Activated T-cell treated with anti-CD3 and anti-CD28 coated beads, Interleukin-2, amount 50 U/mL, for 4 hours (primary cell): Measurements from ENCODE around the gene ITGA11. TPM values are rescaled to one million over a fixed set of nuclear protein-coding genes. Genes with fewer than 3 reads are reported as not detected.

Experiments
- ATAC-seq, 2 donors: fragments of 200-7000 bp; cut with Tn5 transposase; one replicate each; pipeline ENCODE4 v1.10.0; 2021
- DNase-seq: peaks from one replicate; pipeline ENCODE4 v3.0.0-alpha.2; 2020
- H3K27me3 Mint-ChIP-seq: one replicate; pipeline ENCODE4 v1.8.0; 2021; ENCODE audit warnings: low read depth, mixed read lengths
- H3K36me3 Mint-ChIP-seq: one replicate; pipeline ENCODE4 v1.8.0; 2022; ENCODE audit warnings: mixed read lengths; ENCODE audit not compliant: insufficient read depth
- H3K4me1 Mint-ChIP-seq: one replicate; pipeline ENCODE4 v1.8.0; 2021; ENCODE audit warnings: low read depth, mixed read lengths
- H3K4me3 Mint-ChIP-seq: one replicate; pipeline ENCODE4 v1.8.0; 2021; ENCODE audit warnings: mild to moderate bottlenecking, moderate library complexity, mixed read lengths
- H3K9me3 Mint-ChIP-seq: one replicate; pipeline ENCODE4 v1.8.0; 2021; ENCODE audit warnings: mixed read lengths
- total RNA-seq, 3 donors: library from RNA; stranded (reverse); gene quantifications; one replicate each; pipeline ENCODE4 v1.2.1, GENCODE V29; 2021

Gene ITGA11
- total RNA-seq, 3 donors from 2014 or later = 0.05 to 0.21 TPM; not detected in 1

DNA sequence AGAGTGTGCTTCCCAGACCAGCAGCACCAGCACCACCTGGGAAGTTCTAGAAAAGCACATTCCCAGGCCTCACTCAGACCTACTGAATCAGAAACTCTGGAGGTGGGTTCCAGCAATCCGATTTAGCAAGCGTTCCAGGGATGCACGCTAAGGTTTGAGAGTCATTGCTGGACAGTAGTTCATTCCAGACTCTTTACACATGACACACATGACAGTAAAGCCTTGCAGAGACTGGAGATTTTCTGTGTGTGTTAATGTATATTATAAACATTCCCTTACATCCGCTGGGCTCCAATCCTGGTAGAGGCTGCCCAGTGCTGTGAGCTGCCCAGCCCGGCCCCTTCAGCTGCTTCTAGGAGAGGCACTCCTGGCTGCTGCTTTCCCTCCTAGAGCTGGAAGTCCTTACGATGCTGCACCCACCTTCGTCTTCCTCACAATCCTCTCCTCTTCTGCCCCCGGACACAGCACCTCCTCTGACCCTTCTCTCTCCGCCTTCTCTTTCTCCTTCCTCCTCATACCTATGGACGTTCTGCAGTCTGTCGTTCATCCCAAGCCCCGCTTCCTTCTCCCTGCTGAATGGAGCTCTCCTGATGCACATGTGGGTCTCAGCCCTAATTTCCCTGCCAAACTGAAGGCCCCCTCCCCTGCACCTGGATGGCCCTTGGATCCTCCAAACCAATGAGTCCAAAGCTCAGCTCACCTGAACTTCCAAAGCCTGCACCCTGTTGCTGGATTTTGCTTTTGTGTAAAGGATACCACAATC lies 44.4 kb downstream of the ITGA11 start:
- H3K4me1 Mint-ChIP-seq = no peaks in the 10 kb centered on the region
- H3K36me3 Mint-ChIP-seq = no peaks in the 10 kb centered on the region
- DNase-seq (no peak), ATAC-seq (no peak)
- H3K9me3 Mint-ChIP-seq = no peaks in the 10 kb centered on the region
- peaks cover 19% of the 10 kb centered on the region for H3K27me3 Mint-ChIP-seq
- H3K4me3 Mint-ChIP-seq = no peak overlapping the region

DNA sequence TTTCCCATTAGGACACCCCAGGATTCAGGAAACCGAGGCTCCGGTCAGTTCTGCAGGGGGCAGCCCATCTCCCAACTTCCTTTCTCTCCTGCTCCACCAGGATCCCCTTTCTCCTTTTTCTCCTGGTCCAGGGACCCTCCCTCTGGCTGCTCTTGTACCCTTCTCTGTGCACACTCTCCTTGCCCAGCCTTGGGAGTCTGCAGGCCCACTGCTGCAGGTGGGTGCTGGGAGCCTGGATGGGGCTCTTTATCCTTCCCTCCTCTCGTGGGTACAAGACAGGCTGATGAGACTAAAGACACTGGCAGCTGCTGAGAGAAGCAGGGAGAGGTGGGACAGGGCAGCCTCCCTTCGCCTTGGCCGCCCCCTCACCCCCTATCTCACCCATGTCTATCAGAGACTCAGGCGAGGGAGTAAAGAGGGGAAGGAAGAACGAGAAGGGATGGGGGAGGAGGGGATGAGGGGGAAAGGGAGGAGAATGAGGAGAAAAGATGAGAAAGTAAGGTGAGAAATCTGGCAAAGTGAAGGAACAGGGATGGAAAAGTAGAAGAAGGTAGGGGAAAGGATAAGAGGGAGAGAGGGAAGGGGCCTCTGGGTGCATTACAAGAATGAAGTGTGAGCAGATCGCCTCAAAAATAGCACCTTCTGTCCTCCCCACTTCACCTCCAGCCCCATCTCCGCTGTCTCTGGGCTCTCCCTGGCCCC lies 45.2 kb downstream of the ITGA11 start:
- no peaks in the 10 kb centered on the region for H3K36me3 Mint-ChIP-seq
- peaks cover 11% of the 10 kb centered on the region for H3K27me3 Mint-ChIP-seq
- DNase-seq (no peak), ATAC-seq (no peak)
- H3K9me3 Mint-ChIP-seq = no peaks in the 10 kb centered on the region
- no peak overlapping the region for H3K4me3 Mint-ChIP-seq
- no peaks in the 10 kb centered on the region for H3K4me1 Mint-ChIP-seq

GRCh38 chr15:68385671-68386586 lies 46.0 kb downstream of the ITGA11 start:
- ATAC-seq (no peak), DNase-seq (no peak)
- Mint-ChIP-seq H3K4me1 (no peaks in the 10 kb centered on the region), H3K27me3 (peaks cover 6% of the 10 kb centered on the region), H3K36me3 (no peaks in the 10 kb centered on the region), H3K9me3 (no peaks in the 10 kb centered on the region), H3K4me3 (no peak overlapping the region)

GRCh38 chr15:68385240-68385561 lies 46.8 kb downstream of the ITGA11 start:
- Mint-ChIP-seq H3K36me3 (no peaks in the 10 kb centered on the region), H3K4me3 (no peak overlapping the region), H3K4me1 (no peaks in the 10 kb centered on the region), H3K27me3 (peaks cover 6% of the 10 kb centered on the region), H3K9me3 (no peaks in the 10 kb centered on the region)
- no peak for ATAC-seq
- DNase-seq = no peak

DNA sequence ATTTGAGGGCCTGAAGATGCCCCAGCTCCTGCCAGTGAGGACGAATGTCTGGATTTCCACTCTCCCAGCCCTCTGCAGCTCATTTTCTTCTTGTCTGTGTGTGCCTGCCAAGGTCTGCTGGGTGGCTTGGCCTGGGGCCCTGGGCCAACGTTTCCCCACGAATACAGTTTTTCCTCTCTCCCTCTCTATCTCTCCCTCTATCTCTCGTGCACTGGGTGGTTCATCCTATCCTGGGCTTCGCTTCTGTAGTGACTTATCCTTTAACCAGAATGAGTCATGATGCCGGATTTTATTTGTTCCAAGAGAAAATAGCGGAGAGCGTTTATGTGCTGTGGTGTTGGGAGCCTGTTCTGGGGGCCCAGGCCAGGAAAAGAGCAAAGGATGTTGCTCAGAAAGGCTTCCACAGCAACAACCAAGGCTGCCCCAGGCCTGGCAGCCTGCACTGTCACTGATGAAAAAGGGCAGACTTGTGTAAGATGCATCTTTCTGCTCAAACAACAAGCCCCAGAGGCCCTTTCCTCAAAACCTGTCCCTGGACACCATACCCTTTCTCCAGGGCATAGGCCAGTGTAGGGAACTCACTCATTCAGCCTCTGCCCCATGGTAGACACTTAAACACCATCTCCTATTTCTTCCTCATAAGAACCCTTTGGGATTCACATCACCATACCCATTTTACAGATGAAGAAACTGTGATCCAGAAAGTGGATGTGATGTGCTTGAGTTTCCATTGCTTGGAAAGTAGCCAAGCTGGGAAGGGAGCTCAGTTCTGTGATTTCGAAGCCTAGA lies 47.3 kb downstream of the ITGA11 start:
- H3K27me3 Mint-ChIP-seq = peaks cover 3% of the 10 kb centered on the region
- no peaks in the 10 kb centered on the region for H3K36me3 Mint-ChIP-seq
- DNase-seq (no peak), ATAC-seq (no peak)
- peaks cover 3% of the 10 kb centered on the region for H3K4me1 Mint-ChIP-seq
- no peaks in the 10 kb centered on the region for H3K9me3 Mint-ChIP-seq
- H3K4me3 Mint-ChIP-seq = no peak overlapping the region

GRCh38 chr15:68383161-68384074 lies 48.5 kb downstream of the ITGA11 start:
- ATAC-seq (peak; percentile 38 to 57), DNase-seq (peak; percentile 19)
- Mint-ChIP-seq H3K4me3 (no peak overlapping the region), H3K4me1 (peaks cover 8% of the 10 kb centered on the region), H3K9me3 (no peaks in the 10 kb centered on the region), H3K36me3 (no peaks in the 10 kb centered on the region), H3K27me3 (peaks cover 3% of the 10 kb centered on the region)

DNA sequence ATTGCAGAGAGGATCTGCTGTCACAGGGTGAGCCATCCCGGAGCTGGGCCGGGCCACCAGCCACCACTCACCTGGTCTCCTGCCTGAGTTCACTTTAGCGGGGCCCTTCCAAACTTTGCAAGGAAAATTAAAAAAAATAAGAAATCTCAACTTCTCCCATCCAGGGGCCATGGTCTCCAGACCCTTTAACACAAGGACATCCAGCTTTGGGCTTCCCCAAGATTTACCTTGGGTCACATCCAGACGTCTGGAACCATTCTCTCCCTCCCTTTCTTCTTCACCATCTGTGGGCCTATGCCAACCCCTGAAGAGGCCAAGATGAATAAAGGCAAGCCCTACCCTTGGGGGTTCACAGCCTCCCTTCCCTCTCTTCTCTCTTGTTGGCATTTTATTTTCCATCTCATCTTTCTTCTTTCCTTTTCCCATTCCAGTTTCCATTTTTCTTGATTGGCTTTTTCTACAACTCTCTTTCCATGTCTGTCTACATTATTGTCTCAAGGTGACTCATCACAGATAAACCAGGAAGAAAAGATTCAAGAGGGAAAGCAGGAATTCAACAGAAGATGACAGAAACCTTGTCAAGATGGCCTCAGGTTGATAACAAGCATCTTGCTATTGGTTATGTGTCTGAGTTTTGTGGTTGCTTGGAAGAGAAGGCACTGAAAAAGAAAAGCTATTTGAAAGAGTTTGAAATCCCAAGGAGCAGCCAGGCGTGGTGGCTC lies 49.5 kb downstream of the ITGA11 start:
- H3K4me1 Mint-ChIP-seq = peaks cover 8% of the 10 kb centered on the region
- no peak overlapping the region for H3K4me3 Mint-ChIP-seq
- H3K36me3 Mint-ChIP-seq = no peaks in the 10 kb centered on the region
- peaks cover 3% of the 10 kb centered on the region for H3K27me3 Mint-ChIP-seq
- ATAC-seq = no peak
- H3K9me3 Mint-ChIP-seq = no peaks in the 10 kb centered on the region
- no peak for DNase-seq

DNA sequence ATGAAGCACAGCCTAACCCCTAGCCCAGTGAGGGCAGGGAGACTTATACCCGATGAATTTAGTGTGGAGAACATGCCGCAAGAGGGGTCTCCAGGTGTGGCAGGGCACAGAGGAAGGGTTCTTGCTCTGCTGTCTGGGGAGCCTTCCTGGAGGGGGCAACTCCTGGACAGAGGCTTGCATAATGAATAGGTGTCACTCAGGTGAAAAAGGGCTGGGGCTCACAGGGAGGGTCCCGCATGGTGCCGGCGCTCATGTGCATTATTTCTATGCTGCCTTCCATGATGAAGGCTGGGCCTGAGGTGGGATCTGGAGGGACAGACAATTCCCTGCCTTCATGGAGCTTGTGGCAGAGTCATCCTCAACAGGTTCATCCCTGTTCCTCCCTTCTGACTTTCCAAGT lies 51.5 kb downstream of the ITGA11 start:
- no peak for DNase-seq
- ATAC-seq = no peak
- no peaks in the 10 kb centered on the region for H3K36me3 Mint-ChIP-seq
- peaks cover 8% of the 10 kb centered on the region for H3K4me1 Mint-ChIP-seq
- no peaks in the 10 kb centered on the region for H3K9me3 Mint-ChIP-seq
- H3K27me3 Mint-ChIP-seq = peaks cover 3% of the 10 kb centered on the region
- H3K4me3 Mint-ChIP-seq = no peak overlapping the region

DNA sequence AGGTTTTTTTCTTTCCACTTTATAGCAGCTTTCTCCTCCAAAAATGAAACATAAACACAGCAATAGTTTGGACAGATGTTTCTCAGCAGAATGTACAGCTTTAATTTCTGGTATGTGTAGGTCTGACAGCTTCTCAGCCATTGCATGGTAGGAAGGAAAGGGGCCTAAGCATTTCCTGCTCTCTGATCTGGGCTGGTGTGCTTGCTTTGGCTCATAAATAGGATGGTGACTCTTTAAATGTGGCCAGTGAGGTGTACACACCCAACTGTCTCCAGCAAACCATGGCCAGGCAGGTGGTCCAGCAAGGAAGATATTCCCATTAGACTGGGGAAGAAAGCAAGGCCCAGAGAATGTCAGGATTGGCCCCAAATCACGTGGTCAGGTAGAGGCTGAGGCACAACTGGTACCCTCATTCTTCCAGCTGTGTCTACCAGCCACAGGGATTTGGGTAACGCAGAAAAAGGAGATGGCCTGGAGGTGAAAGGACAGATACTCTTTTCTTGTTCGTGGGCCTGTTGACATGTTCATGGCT lies 52.1 kb downstream of the ITGA11 start:
- no peaks in the 10 kb centered on the region for H3K36me3 Mint-ChIP-seq
- ATAC-seq (no peak), DNase-seq (no peak)
- no peaks in the 10 kb centered on the region for H3K9me3 Mint-ChIP-seq
- H3K4me3 Mint-ChIP-seq = no peak overlapping the region
- H3K4me1 Mint-ChIP-seq = peaks cover 8% of the 10 kb centered on the region
- H3K27me3 Mint-ChIP-seq = no peaks in the 10 kb centered on the region

DNA sequence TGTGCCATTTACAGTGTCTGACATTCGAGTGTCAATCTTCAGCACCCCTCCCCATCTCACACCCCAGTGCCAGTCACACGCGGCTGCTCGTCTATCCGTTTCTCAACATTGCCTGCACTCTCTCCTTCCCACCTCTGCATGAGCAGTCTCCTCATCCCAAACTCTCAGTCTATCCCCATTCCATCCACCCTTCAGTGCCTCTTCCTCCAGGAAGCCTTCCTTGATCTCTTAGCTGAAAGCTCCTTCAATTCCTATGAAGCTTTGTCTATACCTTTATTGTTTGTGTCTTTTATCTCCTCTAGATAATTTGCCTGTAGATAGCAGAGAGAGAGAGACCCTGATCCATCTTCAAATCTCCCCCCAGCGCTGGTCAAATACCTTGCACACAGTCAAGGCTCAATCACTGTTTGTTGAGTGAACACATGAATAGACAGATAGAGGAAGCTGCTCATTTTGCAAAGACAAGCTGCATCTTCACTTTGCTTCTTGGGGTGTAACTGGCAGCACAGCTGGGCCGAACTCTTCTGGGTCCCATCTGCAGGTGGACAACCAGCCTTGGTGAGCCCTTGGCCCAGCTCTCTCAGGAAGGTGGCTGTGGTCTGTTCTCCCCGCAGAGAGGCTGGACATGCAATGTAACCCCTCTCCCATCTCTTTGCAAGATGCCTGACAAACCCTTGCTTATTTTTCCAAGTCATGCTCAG lies 52.8 kb downstream of the ITGA11 start:
- Mint-ChIP-seq H3K4me1 (peaks cover 8% of the 10 kb centered on the region), H3K9me3 (no peaks in the 10 kb centered on the region), H3K4me3 (no peak overlapping the region), H3K36me3 (no peaks in the 10 kb centered on the region), H3K27me3 (no peaks in the 10 kb centered on the region)
- no peak for ATAC-seq
- no peak for DNase-seq

DNA sequence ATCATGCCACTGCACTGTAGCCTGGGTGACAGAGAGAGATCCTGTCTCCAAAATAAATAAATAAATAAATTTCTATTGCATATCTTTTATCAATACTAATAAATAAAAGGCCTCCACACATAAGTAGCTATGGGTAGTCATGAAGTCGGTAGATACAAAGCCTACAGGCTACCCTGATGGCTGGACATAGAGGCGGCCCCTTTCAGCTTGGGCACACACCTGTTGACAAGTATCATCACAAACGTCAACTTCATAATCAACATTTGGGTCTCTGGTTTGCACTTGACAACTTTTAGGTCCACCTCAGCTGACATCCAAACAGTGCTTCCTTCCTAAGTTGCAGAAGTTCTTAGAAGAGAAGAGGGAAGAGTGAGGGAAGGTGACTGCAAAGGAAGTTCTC lies 53.4 kb downstream of the ITGA11 start:
- Mint-ChIP-seq H3K4me3 (no peak overlapping the region), H3K27me3 (no peaks in the 10 kb centered on the region), H3K4me1 (peaks cover 8% of the 10 kb centered on the region), H3K36me3 (no peaks in the 10 kb centered on the region), H3K9me3 (no peaks in the 10 kb centered on the region)
- no peak for DNase-seq
- no peak for ATAC-seq

GRCh38 chr15:68377766-68378165 lies 54.2 kb downstream of the ITGA11 start:
- no peaks in the 10 kb centered on the region for H3K9me3 Mint-ChIP-seq
- no peak for ATAC-seq
- peaks cover 8% of the 10 kb centered on the region for H3K4me1 Mint-ChIP-seq
- no peak for DNase-seq
- H3K27me3 Mint-ChIP-seq = no peaks in the 10 kb centered on the region
- no peak overlapping the region for H3K4me3 Mint-ChIP-seq
- H3K36me3 Mint-ChIP-seq = no peaks in the 10 kb centered on the region
